Left renal cortex interstitium (tissue), 4 donors: ENCODE measurements around the gene NUP88. TPM values are rescaled to one million over a fixed set of nuclear protein-coding genes. Genes with fewer than 3 reads are reported as not detected.
"Not testable (repeated sequence)": the region's sequence is repeated elsewhere in the genome, so short reads cannot be mapped to it uniquely, and the experiment has no call there.

Experiments used
- DNase-seq, 4 donors: peaks; one replicate each; pipeline ENCODE4 v3.0.0-alpha.2; 2013; ENCODE audit warnings: low read depth in 4 of 4, low spot score in 2 of 4, missing footprints in 1 of 4
- polyA plus RNA-seq, 4 donors: library from polyadenylated mRNA; unstranded; fragments of 120-200 nt; gene quantifications; one replicate each; pipeline ENCODE4 v1.2.1, GENCODE V29; 2013; ENCODE audit not compliant: insufficient read length in 4 of 4

Gene NUP88
- polyA plus RNA-seq, result 10 to 100 TPM; 70.9 to 84.6 (median 77.5) TPM

DNA sequence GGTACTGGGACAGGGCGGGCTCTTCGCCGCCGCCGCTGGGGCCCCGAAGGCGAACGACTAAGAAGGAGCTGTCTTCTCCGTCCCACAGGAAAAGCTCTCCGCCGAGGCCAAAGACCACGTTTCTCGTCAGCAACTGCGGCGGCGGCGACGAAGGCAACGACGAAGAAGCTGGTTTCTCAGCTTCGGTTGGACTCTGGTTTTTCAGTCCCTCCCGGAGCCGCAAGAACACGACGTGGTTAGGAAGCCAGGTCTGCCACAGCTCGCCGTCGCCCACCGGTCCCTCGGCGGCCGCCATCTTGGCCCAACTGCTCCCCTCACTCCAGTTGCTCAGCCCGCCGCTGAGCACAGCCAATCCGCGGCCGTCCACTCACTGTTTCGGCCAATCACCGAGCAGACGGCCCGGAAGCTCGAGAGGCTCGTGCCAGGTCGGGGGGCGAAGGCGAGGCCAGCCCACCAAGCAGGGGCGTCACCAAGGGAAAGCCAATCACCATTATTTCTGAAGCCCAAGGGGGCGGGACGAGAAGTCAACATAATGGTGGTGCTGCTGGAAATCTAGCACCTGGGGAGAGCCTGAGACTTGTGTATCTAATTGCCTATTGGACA is at the start of gene NUP88:
Gene NUP88, minus strand, starts transcription at position 307 of the 603 bp plus-strand sequence. Its CDS starts 12 bp downstream, at position 295.
- DNase-seq, result peak; percentile 93 to 99 (median 98)

DNA sequence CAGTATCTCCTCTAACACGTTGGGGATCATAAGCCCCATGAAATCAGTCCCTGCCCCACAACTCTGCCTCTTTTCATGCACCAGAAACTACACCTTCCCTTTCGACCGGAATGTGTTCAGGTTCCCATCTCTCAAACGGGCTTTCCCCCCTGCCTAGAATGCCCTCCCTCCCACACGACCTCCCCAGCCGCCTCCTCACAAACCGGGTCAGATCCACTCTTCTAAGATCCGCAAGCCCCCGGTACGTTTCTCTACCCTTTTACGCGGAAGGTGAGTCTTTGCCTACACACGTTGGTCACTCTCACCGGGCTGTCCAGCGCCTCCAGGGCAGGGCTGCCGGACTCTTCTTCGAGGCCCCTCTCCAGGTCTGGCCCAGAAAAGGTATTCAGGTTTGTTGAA is 48.6 kb upstream of the NUP88 start:
- no peak for DNase-seq

DNA sequence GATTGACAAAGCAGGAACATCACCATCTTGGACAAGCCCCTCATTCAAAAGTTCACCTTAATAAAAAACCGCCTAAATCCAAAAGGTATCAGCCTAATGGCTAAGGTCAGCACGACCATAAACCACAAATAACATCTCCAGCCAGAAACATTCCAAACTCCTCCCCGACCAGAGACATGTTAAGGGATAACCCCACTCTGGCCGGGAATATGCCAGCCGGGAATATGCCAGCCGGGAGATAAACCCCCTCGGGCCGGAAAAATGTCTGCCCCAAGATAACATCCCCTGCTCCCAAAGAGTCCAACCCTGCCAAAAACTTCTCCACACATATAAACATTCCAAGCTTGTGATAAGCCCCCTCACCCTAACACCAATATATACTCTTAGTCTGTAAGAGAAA is 48.0 kb upstream of the NUP88 start:
- DNase-seq, result no peak

DNA sequence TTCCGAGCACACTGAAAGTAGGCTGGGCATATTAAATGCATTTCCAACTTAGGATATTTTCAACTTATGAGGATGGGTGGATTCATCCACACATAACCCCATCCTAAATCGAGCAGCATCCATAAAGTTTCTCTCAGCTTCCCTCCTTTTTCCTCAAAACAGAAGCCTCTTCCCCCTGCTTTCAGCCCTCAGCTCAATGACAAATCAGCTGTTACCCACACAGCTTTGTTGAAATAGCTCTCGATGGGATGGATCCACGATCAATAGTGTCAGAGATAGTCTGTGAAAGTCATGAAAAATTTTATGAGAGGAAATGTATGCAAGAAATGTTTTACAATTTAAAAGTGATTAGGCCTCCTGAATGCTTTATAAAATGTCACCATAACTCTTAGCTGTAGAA is 46.8 kb upstream of the NUP88 start:
- no peak for DNase-seq

DNA sequence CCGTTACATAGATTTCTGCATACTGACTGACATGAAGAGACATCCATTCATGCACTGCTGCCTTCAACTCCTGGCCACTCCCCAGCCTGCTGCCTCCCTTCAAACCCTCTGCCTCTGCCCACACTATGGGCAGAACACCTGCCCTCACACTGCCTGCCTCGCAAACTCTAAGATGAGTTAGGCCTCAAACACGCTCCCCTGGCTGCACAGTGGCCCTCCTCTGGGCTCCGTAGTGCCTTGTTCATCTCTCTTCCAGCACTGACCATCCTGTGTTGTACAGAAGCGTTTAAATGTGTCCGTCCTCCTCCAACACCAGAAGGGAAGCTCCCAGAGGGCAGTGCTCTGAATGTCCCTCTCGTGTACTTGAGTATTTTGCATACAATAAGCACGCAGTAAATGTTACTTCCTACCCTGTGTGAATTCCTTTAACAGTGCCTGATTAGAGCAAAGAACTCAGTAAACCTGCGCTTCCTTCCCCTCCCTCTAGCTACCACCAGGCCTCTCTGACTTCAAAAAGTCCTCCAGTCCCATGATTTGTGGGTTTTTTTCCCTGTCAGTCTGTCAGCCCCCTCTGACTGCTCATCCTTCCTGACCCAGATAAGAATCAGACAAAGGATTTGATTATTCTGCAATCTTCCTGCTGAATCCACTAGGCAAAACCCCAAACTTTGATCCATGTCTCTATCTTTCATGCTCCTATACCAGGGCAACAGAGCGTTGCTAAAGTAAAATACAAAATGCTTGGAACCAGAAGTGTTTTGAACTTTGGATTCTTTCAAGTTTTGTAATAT is 45.5 kb upstream of the NUP88 start:
- no peak for DNase-seq

DNA sequence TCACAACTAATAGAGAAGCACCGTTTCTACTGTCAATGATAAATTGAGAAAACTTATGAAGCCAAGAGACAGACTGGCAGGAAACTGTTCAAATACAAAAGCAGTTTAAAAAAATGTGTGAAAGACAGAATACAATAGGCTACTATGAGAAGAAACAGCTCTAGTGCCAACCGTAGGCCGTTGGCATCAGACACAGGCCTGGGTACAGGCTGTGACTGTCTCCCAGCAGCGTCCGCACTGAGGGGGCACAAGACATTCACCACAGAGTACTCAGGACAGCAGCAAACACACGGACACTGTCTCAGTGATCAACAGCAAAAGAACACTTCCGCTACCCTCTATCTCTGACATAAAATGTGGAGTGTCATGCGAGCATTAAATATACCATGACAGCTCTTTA is 27.3 kb upstream of the NUP88 start:
- DNase-seq, result no peak

DNA sequence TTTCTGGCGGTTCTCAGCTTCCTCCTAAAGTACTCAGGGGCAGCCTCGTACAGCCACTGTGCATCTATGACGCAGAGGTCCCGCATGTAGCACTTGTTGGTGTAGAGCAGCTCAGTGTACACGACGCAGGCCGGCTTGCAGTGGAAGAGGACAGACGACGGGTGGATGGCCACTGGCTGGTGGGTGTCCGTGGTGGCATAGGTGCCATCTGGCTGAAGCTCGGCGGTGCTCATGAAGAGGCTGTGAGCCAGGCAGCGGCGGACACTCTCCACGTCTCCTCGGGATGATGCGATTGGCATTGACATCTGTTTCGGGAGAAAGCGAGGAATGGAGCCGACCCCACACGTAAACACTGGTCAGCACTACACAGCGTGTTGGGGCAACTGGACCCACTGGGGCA is 24.7 kb upstream of the NUP88 start:
- no peak for DNase-seq

DNA sequence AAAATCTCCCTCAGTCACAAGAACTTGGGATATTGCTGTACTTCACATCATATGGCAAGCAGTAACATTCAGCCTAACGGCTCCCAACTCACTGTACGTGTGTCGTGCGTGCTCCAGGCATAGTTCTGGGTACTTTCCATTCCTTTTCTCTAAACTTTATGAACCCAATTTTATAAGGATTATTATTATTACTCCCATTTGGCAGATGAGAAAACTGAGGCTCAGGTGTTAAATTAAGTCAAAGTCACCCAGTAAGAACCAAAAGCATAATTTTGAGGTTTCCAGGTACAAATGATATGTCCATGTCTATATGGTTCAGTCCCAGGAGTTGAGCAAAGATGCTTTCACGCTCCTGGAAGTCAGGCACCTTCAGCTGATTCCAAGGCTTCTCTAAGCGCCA is 24.3 kb upstream of the NUP88 start:
- DNase-seq, result no peak

DNA sequence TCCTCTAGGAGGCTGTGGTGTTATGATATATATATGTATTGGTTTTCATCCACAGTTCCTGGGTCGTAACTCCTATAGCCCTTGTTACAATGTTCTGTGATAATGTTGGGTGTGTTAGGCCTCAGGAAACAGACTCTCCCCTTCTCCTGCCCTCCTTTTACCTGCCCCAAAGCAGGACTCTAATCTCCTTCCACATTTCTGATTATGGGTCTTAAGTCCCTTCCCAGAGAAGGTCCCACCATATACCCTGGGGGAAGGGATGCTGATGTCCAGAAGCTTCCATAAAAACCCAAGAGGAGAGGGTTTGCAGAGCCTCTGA is 19.9 kb upstream of the NUP88 start:
- DNase-seq, result no peak

DNA sequence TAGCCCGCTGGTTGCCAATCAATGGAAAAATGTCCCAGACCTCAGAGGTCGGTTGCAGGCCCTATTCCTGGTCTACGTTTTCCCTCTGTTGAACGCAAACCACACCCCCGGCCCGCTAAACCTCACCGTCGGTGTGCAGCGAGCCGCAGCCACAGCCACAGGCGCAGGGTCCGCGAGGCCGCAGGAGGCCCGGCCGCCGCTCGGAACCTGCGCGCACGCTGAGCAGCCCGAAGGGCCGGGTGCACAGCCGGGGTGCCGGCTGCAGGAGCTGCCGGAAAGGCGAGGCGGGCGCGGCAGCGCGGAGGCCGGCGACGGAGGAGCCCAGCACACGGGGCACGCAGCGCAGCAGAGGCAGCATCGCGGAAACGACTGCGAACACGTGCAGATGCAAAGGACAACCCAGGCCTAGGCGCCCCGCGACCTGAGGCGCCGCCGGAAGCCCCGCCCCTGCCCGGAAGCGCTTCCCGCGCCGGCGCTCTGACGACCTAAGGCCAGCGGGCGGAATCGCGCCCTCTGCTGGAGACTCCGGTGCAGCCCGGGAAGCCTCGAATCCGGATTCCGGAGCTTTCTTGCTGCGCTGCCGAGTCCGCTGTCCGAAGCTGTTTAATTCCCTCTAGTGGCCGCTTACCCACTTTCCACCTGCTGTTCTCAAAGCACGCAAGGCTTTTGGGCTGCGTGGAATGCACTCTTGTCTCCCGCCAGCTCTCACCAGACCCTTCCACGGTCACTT is 19.4 kb upstream of the NUP88 start, which contains the start of gene C1QBP:
Gene C1QBP, minus strand, starts transcription at position 440 of the 730 bp plus-strand sequence. Its CDS starts 82 bp downstream, at position 358.
- DNase-seq, result peak; percentile 77 to 92 (median 88)

DNA sequence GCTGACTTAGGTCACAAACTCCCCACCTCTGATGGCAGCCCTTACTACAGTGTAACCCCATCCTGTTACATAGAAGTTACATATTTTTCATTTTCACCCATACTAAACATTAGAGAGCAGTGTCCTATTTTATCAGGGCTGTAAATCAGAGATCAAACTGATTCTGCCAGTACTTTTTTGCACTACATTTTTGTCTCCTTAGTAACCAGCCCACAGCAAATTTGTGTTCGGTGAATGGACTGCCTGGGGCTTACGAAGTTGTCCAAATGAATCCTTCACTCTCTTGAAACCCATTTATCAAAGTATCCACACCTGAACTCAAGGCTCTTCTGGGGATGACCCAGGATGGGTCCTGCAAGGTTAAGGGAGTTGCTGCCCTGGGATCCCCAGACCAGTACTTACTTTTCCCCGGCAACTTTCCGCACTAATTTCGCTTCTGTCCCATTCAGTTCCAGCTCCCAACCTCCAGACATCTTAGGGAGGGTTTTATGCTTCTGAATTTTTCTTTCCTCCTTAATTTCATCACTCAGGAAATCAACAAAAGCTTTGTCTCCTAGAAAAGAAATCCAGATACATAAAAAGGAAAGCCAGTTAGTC is 18.4 kb upstream of the NUP88 start:
- DNase-seq, result no peak

DNA sequence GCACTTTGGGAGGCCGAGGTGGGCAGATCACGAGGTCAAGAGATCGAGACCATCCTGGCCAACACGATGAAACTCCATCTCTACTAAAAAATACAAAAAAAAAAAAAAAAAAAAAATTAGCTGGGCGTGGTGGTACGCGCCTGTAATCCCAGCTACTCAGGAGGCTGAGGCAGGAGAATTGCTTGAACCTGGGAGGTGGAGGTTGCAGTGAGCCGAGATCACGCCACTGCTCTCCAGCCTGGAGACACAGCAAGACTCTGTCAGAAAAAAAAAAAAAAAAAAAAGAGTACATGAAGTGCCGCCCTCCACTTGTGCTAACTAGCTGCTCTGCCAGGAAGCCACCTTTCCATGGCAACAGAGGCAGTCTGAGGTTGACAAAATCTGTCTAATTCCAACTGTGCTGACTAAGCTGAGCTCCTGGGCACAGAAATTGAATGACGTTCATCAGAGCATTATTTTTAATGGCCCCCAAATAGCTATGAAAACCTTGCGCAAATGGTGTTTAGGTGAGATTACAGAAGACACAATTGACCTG is 16.4 kb upstream of the NUP88 start:
- not testable (repeated sequence) for DNase-seq

DNA sequence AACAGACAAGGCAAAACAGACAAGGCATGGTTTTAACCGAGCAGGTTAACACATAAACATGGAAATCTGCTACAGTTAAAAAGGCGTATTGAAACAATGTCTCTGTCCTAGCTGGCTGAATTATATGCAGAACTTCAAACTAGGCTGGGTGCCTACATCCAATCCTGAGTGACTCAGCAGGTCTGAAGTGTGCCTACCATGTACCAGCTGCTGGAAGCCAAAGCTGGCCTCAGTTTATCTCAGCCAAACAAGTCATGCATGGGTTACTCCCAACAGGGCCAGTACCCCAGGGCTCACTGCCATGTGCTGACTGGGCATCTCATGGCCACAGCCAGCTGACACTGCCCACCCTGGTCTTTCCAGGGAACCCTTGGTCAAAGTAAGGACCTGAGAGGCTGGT is 15.5 kb upstream of the NUP88 start:
- DNase-seq, result no peak

DNA sequence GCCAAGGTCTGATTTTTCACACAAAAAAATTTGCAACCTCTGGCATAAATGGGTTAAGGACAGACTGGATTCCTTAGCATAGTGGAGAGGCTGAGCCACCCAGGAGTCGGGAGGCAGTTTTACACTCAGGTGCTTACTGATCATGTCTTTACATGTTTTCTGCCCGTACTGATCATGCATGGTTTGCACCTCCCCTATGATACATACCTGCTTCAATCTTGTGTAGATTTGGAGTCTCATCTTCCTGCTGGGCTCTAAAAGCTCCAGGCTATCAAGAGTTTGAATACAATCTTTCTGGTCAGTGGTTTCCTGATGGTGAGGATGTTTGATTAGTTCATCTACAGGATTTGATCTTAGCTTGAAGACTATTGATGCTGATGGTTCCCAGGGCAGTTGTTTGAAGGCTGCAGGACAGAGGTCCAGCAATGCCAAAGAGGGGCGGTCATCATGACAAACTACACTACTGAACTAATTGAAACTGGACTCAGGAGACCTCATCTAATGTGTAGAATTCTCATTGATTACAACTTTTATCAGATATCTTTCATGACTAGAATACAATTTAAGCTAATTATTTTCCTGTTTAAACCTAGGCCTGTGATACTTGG is 12.6 kb upstream of the NUP88 start:
- DNase-seq, result no peak

DNA sequence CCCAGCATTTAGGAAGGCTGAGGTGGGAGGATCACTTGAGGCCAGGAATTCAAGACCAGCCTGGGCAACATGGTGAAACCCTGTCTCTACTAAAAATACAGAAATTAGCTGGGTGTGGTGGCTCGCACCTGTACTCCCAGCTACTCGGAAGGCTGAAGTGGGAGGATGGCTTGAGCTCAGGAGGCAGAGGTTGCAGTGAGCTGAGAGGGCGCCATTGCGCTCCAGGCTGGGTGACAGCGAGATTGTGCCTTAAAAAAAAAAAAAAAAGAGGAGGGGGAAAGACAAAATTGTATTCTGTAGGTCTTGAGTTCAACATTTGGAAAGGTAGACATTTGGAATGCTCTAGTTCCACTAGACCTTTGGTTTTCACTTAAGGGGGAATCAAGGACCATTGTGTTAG is 11.8 kb upstream of the NUP88 start:
- not testable (repeated sequence) for DNase-seq

DNA sequence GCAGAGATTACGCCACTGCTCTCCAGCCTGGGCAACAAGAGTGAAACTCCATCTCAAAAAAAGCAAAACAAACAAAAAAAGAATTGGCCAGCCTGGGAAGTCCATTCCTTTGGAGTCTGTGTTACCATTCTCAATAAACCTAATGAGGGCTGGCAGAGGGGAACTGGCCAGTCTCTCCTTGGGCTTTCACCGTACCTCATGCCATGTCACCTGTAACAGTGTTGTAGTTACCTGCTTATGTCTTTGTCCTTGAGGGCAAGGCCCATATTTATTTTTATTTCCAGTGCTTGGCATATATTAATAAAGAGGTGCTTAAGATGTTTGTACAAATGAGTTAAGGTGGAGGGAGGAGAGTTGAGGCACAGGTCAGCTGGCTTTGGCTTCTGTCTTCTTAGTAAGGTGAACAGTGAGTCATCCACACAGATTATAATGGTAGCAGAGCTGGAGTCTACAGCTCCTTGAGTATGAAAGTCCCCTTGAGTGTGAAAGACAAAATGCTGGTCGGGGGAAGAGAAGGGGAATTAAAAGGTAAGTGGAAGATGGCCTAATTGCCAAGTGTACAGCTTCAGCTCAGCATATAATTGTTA is 11.0 kb upstream of the NUP88 start:
- DNase-seq, result no peak

DNA sequence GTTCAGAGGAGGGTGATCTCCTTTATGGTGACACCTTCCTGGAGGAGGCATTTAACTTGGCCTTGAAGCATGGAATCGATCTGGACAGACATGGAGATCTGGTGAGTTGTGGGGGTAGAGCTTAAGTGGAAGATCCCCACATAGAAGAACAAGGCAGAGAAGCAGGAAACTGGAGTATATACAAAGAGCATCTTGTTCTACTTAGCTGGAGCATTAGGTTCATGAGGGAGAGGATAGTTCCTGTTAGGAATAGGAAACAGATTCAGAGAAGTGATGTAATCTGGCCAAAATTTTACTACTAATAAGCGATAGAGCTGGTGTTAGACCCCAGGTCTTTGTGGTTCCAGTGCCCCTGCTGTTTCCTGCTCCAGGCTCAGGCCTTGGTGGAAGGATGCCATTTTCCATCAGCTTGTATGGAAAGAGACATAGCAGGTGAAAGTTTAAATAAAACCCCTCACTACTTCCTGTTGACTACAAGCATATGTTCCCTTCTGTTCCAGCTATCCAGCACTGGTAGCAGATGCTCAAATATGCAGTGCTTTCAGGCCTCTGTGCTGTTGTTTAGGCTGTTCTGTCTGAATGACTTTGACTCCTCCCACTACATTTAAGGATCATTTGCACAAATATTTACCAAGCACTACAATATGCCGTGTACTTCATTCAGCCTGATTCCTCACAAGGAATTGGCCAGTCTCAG is 9.9 kb upstream of the NUP88 start:
- no peak for DNase-seq

DNA sequence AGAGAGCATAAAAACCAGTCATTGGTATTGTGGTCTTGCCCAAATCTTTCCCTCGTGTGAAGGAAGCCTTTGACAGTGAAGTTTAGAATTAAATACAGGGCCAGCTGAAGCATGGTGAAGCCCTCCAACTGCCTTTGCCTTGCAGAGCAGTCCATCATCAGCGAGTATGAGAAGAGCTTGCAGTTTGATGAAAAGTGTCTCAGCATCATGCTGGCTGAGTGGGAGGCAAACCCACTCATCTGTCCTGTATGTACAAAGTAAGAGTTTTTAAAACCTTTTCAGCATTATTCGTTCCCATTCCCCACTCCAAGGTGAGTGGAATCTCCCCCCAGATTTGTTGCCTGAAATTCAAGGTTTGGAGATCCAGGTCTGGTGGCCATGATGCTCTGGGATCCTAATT is 6.4 kb upstream of the NUP88 start:
- no peak for DNase-seq

DNA sequence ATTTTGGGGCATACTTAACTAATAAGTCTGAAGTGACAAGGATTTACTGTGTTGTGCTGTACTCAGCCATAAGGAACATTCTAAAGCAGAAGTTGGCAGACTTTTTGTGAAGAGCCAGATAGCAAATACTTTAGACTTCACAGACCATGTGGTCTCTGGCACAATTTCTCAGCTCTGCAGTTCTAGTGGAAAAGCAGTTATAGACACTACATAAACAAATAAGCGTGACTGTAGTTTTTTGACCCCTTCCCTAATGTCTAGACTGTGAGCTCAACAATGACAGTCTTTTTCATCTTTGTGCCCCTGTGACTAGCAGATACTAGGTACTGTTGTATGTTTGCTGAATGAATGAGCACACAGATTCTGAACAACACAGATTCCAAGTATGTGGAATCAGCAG is 5.4 kb upstream of the NUP88 start:
- no peak for DNase-seq

DNA sequence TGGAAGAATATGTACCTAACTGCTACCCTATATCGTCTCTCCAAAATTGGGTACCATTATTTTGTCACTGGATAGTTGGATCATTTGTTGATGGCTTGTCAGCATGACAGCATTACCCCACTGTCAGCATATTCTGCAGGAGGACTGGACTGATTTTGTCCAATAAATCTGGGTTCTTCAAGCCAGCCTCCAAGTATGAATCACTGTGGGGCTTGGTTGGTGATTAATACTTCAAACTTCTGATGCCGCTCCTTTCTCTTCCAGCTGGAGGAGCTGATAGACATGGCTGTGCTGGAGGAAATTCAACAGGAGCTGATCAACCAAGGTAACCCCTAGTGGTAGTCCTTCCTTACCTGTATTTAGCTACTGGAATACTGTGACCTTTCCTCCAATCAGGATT is 3.0 kb upstream of the NUP88 start:
- DNase-seq, result no peak
